Stimulated activated CD8-positive, alpha-beta memory T cell treated with anti-CD3 and anti-CD28 coated beads, Interleukin-4, amount 100 ng/mL, for 1 hour (primary cell): ENCODE data around the gene GDF2.

ENCODE experiments used
- DNase-seq, 2 donors: peaks; one replicate each; pipeline ENCODE4 v3.0.0-alpha.2; 2020; ENCODE audit warnings: low read depth in 2 of 2, low spot score in 1 of 2

Gene GDF2

DNA sequence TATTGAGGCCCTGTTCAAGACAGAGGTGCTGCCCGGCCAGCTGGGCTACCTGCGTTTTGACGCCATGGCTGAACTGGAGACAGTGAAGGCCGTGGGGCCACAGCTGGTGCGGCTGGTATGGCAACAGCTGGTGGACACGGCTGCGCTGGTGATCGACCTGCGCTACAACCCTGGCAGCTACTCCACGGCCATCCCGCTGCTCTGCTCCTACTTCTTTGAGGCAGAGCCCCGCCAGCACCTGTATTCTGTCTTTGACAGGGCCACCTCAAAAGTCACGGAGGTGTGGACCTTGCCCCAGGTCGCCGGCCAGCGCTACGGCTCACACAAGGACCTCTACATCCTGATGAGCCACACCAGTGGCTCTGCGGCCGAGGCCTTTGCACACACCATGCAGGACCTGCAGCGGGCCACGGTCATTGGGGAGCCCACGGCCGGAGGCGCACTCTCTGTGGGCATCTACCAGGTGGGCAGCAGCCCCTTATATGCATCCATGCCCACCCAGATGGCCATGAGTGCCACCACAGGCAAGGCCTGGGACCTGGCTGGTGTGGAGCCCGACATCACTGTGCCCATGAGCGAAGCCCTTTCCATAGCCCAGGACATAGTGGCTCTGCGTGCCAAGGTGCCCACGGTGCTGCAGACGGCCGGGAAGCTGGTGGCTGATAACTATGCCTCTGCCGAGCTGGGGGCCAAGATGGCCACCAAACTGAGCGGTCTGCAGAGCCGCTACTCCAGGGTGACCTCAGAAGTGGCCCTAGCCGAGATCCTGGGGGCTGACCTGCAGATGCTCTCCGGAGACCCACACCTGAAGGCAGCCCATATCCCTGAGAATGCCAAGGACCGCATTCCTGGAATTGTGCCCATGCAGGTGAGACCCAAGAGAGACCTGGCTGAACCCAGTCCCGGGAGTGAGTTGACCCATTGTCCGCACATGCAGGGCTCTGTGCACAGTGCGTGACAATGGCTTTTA, 28.7 kb downstream of the GDF2 start:
- DNase-seq: no peak

- DNase-seq: no peak
Measured at GRCh38 chr10:47351899-47352815, 29.9 kb downstream of the GDF2 start.

DNA sequence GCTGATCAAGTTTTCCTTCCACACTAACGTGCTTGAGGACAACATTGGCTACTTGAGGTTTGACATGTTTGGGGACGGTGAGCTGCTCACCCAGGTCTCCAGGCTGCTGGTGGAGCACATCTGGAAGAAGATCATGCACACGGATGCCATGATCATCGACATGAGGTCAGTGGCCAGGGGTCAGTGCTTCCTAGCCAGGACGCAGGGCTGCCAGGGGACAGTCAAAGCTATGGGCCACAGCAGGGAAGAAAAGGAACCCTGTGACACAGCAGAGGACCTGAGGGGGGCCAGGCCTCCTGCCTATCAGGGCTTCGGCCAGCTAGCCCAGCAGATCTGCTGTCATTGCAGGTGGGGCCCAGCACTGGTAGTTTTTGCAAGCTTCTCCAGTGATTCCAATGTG, 31.1 kb downstream of the GDF2 start:
- DNase-seq: no peak

GRCh38 chr10:47354165-47354564, 31.9 kb downstream of the GDF2 start:
- no peak for DNase-seq

- DNase-seq: no peak
Measured at GRCh38 chr10:47354900-47355299, 32.6 kb downstream of the GDF2 start.

DNA sequence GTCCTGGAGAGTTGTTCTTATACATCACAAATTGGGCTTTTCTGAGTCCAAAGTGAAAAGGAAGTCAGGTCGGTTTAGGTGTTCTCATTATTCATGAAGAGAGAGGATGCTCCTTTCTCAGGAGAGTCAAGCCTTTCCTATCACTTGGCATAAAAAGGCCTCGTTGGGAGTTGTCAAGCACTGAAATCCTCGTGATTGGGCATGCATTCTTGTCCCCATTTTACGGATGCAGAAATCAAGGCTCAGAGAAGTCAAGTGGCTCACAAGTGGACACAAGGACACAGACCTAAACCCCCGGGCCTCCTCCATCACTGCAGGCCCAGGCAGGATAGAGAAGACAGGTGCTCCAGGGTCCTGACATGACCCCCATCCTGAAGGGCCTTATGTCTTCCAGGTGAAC, 34.5 kb downstream of the GDF2 start:
- no peak for DNase-seq

DNA sequence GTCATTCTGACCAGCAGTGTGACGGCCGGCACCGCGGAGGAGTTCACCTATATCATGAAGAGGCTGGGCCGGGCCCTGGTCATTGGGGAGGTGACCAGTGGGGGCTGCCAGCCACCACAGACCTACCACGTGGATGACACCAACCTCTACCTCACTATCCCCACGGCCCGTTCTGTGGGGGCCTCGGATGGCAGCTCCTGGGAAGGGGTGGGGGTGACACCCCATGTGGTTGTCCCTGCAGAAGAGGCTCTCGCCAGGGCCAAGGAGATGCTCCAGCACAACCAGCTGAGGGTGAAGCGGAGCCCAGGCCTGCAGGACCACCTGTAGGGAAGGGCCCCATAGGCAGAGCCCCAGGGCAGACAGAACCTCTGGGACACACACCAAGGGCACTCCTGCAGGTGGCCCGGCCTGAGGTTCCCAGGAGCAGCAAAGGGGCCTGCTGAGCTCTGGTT, 34.9 kb downstream of the GDF2 start:
- DNase-seq: no peak

DNA sequence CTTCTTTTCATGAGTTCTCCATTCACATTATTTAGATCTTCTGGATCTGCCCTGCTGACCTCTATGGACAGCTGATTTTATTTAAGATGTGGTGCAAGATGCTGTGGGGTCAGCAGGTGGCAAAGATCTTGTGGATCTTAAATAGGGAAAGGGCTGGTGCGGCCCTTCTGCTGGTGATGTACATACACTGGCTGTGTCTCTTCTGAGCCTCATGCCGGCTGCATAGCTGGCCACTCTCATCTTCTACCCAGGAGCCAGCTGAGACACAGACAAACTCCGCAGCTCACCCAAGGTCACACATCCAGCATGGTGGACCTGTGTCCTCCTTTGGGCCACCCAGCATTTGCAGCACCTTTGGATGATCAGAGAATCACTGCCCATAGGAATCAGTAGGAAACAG, 35.7 kb downstream of the GDF2 start:
- no peak for DNase-seq

- DNase-seq: no peak
Measured at GRCh38 chr10:47358457-47358856, 36.2 kb downstream of the GDF2 start.

DNA sequence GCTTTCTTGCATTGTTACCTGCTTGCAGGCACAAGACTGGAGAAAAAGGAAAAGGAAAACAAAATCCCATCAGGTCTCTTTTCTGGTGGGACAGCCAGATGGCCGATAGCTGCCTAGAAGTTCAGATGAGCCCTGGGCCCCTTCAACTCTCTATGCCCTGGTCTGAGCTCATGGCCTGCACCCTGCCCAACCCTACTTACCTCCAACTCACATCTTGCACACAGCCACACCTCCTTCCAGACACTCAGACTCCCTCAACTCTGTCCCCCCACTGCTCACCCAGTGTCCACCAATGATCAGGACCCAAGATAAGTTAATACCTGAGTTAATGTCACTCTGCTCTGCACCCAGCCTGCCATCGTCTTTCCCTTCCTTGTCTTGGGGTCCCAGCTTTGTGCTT, 36.8 kb downstream of the GDF2 start:
- DNase-seq: no peak

DNA sequence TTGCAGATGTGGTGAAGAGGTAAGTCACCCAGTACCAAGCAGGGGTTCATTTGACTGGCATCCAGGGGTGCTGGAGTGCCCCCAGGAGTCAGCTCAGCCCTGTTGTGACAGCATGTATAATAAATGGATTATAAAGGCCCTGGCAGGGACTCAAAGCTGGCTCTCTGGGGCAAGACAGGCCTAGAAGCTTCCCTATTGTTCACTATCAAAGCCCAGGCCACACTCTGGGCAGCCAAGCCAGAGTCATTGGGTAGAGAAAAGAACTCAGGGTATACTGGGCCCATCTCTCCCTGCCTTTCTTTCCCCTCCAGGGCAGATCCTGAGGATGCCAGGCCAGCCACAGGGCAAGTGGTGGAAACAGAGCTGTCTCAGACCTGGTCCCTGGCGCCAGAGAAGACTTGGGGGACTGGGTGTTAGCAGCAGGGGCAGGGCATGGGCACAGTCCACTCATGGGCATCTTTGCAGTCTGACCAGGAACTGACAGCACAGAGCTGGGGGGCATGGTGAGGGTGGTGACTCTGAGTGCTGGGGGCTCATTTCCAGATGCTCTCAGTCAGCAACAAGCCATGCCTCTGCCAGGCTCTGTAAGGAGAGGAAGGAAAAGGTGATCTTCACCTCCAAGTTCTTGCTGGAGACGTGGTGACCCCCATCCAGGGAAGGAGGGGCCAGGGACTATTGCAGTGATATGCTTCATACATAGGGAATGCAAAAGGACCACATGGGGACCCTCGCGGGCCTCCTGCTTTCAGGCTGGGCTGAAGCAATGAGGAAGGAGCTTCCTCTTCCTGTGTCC, 37.6 kb downstream of the GDF2 start:
- no peak for DNase-seq

GRCh38 chr10:47360419-47361040, 38.3 kb downstream of the GDF2 start:
- DNase-seq: no peak

GRCh38 chr10:47361293-47361692, 39.0 kb downstream of the GDF2 start:
- DNase-seq: no peak

GRCh38 chr10:47362199-47362598, 39.9 kb downstream of the GDF2 start:
- DNase-seq: no peak

DNA sequence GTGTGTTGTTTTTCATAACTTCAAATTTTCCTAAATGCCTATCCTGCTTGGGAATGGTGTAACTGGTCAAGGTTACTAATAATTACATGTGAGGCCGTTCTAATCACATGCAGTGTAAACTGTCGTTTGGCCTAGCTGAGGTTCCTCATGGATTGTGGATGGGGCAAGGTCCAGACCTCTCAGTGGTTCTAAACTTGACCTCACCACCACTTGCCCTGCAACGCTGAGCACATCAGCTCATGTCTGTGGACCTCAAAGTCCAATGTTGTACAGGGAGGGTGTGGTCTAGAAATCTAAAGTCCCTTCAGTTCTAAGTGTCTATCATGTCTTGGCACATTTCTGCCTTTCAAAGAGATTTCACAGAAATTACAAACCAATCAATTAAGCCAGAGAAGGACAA, 41.5 kb downstream of the GDF2 start:
- DNase-seq: no peak

GRCh38 chr10:47364366-47364765, 42.1 kb downstream of the GDF2 start:
- no peak for DNase-seq

- no peak for DNase-seq
Measured at GRCh38 chr10:47364911-47365310, 42.7 kb downstream of the GDF2 start.

DNA sequence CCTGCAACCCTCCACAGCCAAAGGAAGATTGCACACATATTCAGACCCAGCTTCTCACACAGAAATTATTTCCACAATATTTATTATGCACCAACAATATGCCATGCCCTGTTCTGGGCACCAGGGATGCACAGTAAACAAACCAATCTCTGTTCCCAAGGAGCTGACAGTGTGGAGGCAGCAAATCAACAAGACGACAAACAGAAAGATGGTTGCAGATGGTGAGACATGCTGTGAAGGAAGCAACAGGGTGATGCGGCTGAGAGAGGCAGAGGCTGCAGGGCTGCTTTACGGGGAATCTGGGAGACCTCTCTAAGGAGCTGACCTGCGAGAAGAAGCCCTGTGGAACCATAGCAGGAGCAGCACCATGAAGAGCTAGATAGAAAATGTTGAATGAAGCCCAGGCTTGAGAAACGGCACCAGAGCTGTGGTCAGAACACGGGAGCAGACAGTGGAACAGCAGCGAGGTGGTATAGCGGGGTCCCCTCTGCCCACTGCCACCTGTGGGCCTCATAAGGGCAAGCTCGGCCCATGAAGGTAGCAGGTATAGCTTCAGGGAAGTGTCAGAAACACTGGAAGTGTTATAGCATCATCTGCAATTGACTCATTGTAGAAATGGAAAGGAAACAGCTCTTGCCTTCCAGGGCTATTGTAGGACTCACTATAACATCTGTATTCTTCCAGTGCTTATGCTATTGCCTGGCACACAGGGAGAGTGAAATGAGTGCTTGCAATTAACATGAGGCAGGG, 43.4 kb downstream of the GDF2 start:
- no peak for DNase-seq

GRCh38 chr10:47366181-47366631, 44.0 kb downstream of the GDF2 start:
- no peak for DNase-seq
